ENCODE results near the gene SGO1.

SGO1 gene

DNA sequence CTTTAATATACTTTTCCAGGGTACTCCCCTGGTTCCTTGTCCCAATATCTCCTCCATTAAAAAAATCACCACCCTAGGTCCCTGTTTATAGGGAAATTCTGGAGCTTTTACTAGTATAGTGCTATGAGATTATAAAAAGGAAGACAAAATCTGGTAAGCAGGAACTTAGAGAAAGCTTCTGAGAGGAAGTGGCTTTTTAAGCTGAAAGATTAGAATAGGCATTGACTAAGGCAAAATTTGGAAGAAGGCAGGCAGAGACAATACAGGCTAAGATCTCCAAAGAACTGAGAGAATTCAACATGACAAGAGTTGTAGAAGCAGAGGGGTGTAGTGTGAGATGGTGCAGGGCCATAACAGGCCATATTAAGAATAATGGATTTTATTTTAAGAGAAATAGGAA, 25.8 kb downstream of the SGO1 start:
- no peak for DNase-seq (ENCODE audit: extremely low read depth in 1 of 2, low read depth in 1 of 2)

GRCh38 chr3:20154928-20155327, 31.1 kb downstream of the SGO1 start:
- no peak for DNase-seq (ENCODE audit: extremely low read depth in 1 of 2, low read depth in 1 of 2)

- DNase-seq (ENCODE audit: extremely low read depth in 1 of 2, low read depth in 1 of 2) = no peak
Measured at GRCh38 chr3:20154078-20154477, 31.9 kb downstream of the SGO1 start.

DNA sequence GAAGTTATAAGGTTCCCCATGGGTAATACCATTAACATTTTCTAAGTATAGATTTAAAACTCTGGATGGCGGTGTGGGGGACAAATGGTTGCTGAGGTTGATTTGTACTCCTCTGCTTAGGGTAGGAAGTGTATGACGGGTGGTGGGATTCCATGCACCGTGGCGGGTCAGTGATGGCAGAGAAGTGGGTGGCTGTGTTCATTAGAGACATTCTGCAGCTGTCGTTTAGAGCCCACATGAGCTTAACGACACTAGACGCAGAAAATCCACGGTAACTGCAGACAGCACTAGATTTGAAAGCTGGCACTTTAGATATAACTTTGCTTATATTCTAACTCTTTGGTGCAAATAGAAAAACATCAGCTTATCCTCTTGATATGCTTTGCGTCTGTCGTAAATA, 37.5 kb downstream of the SGO1 start:
- no peak for DNase-seq (ENCODE audit: extremely low read depth in 1 of 2, low read depth in 1 of 2)

DNA sequence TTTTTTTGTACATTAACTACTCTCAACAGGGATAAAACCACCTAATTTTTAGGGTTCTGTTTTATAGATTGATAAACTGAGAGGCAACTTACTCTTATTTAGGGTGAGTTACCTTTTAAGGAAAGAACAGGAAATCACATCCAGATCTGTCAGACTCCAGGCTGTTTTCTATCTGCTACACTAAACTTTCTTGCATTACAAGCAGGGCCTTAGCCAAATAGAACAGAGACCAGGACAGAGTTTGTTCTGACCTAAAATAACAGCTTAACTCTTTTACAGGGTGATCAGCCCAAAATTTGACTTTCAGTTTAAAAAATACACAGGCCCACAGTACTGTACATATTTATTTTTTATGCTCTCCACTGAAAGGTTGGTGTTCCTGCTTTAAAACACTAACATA, 38.6 kb downstream of the SGO1 start:
- no peak for DNase-seq (ENCODE audit: extremely low read depth in 1 of 2, low read depth in 1 of 2)

DNA sequence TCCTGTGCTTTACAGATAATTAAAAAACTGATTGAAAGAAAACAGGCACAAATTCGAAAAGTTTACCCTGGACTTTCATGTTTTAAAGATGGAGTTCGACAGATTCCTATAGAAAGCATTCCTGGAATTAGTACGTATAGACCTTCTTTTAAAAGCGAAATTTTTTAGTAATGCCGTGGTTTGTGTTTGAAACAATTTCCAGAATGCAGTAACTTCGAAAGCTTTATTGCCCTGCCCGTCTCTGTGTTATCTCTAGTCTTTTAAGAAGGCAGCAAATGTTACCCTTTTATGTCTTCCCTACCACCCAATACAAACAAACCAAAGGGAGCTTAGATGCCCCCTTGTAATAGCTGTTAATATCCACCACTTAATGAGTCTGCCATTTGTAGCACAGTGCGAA, 39.7 kb downstream of the SGO1 start:
- DNase-seq (ENCODE audit: extremely low read depth in 1 of 2, low read depth in 1 of 2) = no peak

GRCh38 chr3:20145874-20146273, 40.1 kb downstream of the SGO1 start:
- DNase-seq (ENCODE audit: extremely low read depth in 1 of 2, low read depth in 1 of 2) = no peak

- DNase-seq (ENCODE audit: extremely low read depth in 1 of 2, low read depth in 1 of 2) = no peak
Measured at GRCh38 chr3:20143519-20143918, 42.5 kb downstream of the SGO1 start.

- no peak for DNase-seq (ENCODE audit: extremely low read depth in 1 of 2, low read depth in 1 of 2)
Measured at GRCh38 chr3:20142517-20142916, 43.5 kb downstream of the SGO1 start.

GRCh38 chr3:20141851-20142250, 44.2 kb downstream of the SGO1 start:
- DNase-seq (ENCODE audit: extremely low read depth in 1 of 2, low read depth in 1 of 2) = no peak

GRCh38 chr3:20141316-20141715, 44.7 kb downstream of the SGO1 start:
- no peak for DNase-seq (ENCODE audit: extremely low read depth in 1 of 2, low read depth in 1 of 2)

DNA sequence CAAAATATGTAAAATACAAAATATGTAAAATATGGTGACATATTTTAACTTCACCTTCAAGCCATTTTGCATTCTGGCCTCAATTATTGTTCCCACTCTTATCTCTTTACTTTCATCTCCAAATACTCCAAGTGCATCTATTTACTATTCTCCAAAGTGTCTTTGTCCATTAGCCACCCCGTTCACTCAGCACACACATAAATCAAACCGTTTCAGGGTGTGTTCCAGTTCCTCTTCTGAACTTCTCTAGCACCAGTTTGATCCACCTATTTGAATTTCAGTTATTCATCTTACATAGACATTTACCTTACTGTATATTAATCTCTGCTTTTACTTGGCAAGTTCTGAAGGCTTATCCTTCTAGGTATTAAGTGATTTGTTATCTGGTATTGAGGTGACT, 45.1 kb downstream of the SGO1 start:
- no peak for DNase-seq (ENCODE audit: extremely low read depth in 1 of 2, low read depth in 1 of 2)

GRCh38 chr3:20137647-20138046, 48.4 kb downstream of the SGO1 start:
- no peak for DNase-seq (ENCODE audit: extremely low read depth in 1 of 2, low read depth in 1 of 2)

DNA sequence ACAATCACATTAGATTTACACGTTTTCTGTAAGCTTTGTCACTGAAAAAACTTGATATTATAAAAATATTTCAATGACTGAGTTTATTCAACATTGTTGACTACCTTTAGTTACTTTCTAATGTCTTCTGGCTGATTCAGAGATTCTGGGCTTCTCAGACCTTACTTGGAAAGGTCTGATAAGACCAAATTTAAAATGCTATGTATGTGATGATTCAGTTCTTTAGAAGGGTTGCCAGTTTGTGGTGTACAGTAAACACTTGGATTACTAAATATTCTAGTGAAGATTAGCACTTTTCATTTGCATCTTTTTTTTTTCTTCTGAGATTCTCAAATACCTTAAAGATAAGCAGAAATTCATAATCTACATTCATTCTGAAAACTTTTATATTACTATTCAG, 49.8 kb downstream of the SGO1 start:
- no peak for DNase-seq (ENCODE audit: extremely low read depth in 1 of 2, low read depth in 1 of 2)

DNA sequence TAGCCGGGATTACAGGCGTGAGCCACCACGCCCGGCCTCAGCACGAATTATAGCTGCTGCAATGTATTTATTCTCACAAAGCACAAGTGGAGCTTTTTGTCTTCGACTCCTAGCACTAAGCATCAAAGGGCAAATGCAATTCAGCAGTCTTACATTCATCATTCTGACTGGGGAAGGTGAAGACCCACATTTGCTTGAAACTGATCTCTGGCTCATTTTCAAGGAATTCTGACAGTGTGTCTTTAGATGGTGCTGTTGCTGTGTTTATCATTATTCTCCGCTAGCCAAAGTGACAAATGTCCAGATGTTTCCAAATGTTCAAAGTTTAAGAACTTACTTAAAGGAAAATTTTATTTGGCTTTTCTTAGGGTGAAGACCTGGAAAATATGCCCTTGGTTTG, 55.9 kb downstream of the SGO1 start:
- DNase-seq (ENCODE audit: extremely low read depth in 1 of 2, low read depth in 1 of 2) = no peak

GRCh38 chr3:20128358-20128757, 57.6 kb downstream of the SGO1 start:
- no peak for DNase-seq (ENCODE audit: extremely low read depth in 1 of 2, low read depth in 1 of 2)

DNA sequence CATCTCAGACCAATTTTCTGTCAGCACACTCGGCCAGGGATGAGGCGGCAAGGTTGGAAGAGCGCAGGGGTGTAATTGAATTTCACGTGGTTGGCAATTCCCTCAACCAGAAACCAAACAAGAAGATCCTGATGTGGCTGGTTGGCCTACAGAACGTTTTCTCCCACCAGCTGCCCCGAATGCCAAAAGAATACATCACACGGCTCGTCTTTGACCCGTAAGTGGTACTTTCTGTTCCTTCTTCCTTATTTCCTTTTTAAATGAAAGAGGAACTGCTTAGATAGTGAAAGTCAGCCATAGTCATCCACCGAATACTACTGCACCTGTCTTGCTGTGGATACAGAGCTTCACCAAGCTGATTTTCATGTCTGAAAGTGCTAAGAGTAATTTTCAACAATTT, 60.1 kb downstream of the SGO1 start:
- no peak for DNase-seq (ENCODE audit: extremely low read depth in 1 of 2, low read depth in 1 of 2)

- no peak for DNase-seq (ENCODE audit: extremely low read depth in 1 of 2, low read depth in 1 of 2)
Measured at GRCh38 chr3:20125289-20125688, 60.7 kb downstream of the SGO1 start.

DNA sequence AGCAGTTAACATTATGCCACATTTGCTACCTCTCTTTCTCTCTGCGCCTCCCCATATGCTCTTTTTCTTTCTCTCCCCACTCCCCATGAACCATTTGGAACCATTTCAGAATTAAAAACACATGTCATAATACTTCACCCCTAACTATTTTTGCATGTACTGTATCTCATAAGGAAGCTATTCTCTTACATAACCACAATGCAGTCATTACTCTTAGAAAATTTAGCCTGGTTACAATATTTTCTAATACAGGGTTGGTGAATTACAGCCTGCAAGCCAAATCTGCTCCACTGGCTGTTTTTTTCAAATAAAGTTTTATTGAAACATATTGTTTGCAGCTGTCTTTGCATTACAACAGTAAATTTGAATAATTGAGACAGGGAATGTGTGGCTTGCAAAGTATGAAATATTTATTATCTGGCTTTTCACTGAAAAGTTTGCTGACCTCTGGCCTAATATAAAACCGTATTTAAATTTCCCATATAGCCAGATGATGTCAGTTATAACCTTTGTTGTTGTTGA, 62.8 kb downstream of the SGO1 start:
- DNase-seq (ENCODE audit: extremely low read depth in 1 of 2, low read depth in 1 of 2) = no peak

- DNase-seq (ENCODE audit: extremely low read depth in 1 of 2, low read depth in 1 of 2) = no peak
Measured at GRCh38 chr3:20121088-20121487, 64.9 kb downstream of the SGO1 start.

Data from stimulated activated CD8-positive, alpha-beta memory T cell treated with anti-CD3 and anti-CD28 coated beads, Interleukin-7, amount 100 ng/mL, for 48 hours (primary cell).